HG02798 (cell line): ENCODE data around the gene FXYD6.

ENCODE experiments used
- ATAC-seq: cut with Tn5 transposase; IDR thresholded peaks from one replicate; pipeline ENCODE4 v1.9.1; 2021; ENCODE audit warnings: mild to moderate bottlenecking; ENCODE audit not compliant: unreplicated experiment, poor library complexity

The FXYD6 gene

DNA sequence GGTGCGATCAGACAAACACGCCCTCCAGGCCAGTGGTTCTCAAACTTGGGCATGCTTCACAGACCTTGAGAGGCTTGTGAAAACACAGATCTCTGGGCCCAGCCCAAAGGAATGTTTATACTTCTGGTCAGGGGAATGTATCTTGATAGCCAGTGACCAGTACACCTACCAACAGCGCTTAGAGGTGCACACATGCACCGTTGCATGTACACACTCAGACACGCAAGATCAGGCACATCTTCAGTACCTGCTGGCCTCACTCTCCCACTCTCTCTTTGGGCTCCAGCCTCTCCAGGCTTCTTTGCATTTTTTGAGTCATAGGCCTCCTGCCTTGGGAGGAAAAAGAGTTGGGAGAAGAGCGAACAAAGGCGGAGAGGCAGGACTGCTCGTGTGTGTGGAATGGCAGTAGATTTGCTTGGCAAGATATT is 11.7 kb upstream of the FXYD6 start:
- no peak for ATAC-seq

DNA sequence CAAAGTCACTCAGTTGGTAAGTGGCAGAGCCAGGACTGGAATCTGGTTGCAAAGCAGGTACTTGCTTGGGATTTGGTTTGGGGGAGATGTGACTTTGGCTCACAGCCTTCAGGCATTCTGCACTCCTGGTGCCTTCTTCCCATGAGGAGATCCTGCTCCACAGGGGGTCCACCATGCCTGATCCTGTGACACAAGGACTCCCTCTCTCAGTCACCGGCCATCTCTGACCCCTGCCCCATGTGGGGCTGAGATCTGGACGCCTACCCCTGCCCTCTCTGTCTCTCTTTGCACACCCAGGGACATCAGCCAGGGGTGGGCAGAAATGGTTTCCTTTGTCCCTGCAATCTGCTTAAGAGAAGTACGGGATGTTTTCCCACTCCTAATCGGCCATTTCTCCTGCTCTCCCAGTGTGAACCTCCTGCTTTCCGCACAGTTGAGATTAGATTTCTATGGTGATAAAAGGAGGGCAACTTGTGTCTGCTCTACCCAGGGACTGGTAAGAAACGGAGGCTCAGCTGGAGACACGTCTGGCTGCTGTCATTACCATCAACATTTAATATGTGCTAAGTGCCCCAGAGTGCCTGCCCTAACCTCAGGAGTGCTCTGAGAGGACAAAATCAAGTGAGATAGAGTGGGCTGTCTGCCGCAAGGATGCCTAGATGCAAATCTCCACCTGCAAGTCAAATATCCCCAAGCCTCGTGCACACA is 11.1 kb upstream of the FXYD6 start:
- ATAC-seq, result no peak

DNA sequence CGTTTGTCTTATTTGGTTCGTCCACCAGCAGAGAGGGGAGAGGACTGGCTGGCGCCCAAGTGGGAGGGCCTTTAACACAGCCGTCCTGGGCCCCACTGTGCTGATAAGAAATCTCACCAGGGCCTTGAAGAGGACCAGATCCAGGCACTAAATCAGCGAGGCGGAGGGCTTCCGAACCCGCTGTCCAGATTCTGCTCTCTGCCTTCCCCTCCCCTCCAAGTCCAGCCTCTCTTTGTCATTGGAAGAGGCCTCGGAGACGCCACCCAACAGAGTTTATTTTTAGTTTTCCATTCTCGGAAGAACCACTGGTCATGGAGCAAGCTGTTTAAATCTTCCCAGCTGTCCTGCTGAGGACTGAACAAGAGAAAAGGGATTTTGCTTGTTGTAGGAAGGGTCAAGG is 9.3 kb upstream of the FXYD6 start:
- ATAC-seq, result no peak

DNA sequence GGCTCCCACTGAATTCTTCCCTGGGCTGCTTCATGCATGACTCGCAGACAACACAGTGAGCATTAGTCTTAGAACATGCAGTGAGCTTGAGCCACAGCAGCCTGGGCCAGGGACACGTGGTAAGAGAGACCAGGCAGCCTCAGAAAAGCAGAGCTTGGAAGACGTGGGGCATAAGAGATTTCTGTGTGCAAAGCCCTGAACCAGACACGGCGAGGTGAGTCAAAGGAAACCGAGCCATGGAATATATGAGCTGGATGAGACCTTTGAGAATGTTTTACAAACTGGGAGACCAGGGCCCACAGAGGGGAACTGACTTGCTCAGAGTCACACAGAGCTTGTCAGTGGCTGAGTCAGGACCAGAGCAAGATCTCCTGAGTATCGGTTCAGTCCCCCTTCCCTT is 8.5 kb upstream of the FXYD6 start:
- no peak for ATAC-seq

DNA sequence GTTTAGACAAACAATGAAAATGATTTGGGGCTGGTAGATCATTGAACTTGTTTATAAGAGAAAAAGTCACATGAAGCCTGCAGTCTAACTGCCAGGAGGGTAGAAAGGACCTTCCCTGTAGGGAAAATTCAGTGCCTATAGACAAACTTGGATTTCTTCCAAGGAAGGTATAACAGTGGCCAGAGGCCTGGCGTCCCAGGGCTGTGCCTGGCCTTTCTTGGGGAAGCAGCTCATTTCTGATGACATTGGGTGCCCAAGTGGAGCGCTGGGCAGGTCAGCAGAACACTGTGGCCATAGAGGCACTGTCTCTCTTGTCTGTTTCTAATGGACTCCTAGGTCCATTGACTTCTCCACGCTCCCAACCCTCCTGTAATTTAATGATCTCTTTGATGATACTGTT is 6.6 kb upstream of the FXYD6 start:
- ATAC-seq, result no peak

DNA sequence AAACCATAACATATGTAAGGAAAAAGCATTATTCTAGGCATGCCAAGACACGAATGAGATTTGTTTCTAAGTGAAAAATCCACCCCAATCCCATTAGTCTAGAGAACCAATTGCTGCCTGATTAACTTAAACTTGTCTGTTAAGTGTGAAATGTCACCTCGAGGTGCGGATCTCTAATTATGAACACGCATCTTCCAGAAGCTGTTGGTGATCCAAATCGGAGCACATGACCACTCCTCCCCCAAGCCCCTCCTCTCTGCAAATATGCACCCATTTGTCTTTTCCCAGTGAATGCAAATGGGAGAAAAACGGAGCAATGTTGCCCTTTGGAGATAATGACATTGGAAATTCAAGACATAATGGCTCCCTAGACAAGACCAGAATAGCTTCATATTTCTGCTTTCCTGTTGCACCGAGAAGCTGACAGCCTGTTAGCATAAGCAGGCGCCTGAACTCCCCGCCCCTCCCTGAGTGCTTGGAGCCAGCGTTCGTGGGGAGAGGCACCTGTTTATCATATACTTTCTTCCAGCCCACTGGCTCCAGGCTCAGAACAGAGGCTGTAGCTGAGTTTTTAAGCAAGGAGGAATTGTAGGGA is 6.0 kb upstream of the FXYD6 start:
- no peak for ATAC-seq

DNA sequence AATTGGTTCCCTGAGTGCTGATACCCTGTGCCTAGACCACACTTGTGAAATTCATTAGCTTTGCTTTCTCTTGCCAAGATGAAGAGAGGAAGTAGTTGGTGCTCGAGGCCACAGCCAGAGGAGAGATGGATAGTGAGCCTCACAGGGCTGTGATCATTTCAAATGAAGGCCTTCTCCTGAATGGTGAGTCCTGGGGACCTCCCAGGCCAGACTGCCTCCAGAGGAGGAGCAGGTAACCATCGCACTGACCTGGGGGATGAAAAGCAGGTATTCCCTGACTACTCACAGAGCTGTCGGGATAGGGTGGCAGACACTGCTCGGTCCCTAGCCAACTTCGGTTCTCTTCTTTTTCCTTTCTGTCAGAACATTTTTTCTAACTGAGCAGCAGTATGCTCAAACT is 4.8 kb upstream of the FXYD6 start:
- no peak for ATAC-seq

DNA sequence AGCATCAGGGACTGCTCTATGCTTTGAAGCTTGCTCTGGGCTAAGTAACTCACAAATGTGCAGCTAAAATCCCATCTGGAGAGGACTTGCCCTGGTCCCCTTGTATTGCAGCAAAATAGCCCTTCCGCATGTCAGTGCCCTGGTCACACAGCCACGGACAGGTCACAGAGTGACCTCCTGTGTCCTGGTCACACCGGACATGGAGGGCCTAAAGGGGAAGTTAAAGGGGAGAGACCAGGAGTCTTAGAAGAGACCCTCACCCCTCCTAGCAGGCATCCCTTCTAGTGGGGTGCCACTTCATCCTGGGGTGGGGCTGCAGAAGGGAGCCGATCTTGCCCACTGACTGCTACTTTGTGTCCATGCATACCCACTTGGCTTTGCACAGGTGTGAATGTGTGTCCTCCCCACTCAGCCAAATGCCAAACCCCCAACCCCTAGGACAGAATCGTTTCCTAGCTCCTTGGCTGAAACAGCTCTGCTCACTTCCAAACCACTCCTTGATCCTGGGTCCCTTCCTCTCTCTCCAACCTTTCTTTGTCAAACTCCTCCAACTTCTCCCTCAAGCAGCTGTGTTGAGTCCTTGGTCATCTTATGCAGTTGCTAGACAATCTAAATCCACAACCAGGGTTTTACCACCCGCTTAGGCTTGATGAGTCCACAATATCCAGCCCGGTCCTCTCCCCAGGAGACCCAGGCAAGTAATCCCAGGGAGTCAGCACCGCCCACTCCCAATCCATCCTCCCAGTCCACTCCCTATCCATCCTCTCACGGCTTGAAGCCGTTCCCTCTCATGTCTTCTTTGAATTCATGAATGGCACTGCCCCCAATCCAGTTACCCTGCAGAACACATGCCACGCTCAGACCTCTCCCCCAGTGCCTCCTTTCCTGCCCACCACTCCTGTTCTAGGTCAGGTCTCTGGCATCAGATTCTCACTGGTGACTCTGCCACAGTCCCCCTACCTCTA is 3.3 kb upstream of the FXYD6 start:
- no peak for ATAC-seq

DNA sequence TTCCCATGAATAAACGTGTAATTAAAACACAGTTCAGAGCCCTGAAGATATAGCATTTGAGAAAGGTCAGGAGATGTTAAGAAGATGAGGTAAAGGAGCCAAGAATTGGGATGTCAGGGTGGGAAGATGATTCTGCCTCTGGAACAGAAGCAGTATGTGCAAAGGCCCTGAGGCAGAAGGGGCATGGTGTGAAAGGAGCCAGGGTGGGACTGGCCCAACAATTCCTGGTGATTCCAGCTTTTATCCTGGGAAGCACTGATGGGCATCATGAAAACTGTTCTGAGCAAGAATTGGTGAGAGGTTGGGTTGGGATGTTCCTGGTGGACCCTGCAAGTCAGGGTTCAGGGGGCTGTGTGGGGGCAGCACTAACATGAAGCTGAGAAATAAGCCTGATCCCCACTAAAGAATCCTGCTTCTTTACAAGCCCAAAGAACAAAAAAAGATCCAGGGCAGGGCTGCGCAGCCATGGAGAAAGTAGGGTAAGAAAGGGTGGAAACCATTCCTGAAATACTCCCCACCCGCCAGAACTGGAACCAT is 2.5 kb upstream of the FXYD6 start:
- no peak for ATAC-seq

DNA sequence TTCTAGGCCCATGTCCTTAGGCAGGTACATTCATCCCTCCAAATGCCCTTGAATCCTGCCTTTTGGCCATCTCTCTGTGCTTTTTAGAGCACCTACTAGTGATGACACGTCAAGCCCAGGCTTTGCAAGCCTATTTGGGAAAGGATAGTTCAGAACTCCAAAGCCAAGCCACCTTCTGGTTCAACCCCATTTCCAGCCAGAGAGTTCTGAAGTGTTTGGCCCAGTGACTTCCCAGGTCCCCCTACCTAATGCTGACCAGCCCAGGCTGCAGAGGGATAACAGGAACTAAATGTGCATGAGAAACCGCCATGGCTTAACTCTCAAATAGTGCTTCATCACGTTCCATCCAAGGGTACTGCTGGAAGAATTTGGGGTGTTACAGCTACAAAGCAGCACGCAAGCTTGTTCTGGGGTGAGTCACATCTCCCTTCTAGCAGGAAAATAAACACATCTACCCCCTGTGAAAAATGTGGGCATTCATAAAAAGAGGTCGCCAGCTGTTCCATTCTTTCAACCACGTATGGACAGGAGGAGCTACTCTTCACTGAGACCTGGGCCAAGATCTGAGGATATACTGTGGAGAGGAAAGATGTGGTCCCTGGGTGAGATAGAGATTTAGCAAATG is 2.0 kb upstream of the FXYD6 start:
- no peak for ATAC-seq

DNA sequence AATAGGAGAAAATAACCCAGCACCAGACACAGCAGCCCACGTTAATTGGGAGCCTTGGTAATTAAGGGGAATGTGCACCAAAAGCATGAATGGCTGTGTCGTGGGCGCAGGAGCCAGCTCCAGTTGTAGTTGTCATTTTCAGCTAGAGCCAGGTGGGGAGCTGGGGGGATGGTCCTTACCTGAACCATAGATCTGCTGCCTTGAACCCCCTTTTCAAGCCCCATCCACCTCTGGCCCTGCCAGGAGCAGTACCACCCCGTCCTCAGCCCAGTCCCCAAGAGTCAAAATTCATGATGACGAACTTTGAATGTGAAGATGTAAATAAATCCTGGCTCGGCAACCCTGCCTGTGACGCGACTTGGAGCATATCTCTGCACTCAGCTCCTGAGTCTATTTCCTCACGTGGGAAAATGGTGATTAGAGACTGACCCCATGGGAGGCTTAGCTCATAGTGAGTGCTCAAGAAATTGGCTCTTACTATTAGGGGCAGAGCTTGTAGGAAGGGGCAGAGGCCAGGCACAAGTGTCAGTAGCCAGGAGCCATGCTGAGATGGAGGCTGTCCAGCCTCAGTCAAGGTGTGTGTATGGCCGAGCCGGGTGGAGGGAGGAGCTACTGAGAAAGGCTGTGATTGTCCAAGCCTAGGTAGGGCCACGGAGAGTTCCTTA is 794 bp upstream of the FXYD6 start:
- ATAC-seq, result no peak

DNA sequence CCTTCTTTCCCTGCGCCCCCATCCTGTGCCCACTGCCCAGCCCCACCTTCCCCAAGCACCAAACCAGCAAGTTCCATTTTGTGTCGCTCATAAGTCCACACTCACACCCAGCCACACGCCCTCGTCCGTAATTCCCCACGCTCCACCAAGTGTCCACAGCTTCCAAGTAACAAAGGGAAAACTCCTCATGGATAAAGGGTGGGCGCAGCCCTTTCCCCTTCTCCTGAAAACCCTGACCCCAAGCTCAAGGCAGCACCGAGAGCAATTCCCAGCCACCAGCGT is 458 bp downstream of the FXYD6 start:
- no peak for ATAC-seq

DNA sequence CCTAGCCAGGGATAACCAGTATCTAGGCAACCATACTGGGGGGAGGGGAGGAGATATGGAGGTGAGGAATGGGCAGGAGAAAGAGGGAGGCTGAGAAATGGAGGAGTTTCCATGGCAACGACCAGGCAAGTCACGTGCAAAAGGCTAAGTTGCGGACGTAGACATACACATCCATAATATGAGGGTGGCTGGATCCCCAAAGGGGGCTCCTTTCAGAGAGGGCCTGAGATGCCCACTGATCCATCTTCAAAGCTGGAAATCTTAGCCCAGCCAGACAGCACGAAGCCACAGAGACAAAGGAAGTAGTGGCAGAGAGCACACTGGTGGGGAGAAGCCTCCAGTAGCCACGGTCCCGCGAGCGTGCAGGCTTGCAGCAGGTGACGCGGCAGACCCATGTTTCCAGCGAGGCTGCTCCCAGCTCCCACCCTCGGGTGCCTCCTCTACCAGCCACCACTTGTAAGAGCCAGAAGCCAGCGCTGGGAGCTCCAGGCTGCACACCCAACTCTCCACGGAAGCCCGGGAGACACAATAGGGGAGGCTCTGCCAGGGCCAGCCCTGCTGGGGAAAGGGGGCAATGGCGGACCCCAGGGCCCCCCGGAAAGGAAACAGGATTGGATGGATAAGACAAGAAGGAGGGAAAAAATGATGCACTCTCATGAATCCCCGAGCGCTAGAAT is 938 bp downstream of the FXYD6 start:
- no peak for ATAC-seq

DNA sequence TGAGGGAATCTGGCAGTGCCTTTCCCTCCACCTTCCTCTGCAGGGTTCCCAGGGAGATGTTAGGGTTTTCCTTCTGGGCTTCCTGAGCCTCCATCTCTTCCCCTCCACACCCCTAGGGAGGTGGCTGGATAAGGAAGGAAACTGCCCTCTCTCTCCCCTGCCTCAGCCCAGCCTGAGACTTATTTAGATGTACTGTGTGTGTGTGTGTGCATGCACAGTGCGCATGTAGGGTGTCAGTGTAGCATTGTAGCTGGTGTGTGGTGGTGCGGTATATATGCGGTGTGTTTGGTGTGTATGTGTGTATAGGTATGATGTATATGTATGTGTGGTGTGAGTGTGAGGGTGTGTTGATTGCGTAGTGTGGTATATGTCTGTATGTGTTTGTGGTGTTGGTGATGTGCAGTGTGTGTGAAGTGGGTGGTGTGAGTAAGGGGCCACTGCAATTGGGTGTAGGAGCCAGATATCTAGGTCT is 1.5 kb downstream of the FXYD6 start:
- ATAC-seq, result no peak

DNA sequence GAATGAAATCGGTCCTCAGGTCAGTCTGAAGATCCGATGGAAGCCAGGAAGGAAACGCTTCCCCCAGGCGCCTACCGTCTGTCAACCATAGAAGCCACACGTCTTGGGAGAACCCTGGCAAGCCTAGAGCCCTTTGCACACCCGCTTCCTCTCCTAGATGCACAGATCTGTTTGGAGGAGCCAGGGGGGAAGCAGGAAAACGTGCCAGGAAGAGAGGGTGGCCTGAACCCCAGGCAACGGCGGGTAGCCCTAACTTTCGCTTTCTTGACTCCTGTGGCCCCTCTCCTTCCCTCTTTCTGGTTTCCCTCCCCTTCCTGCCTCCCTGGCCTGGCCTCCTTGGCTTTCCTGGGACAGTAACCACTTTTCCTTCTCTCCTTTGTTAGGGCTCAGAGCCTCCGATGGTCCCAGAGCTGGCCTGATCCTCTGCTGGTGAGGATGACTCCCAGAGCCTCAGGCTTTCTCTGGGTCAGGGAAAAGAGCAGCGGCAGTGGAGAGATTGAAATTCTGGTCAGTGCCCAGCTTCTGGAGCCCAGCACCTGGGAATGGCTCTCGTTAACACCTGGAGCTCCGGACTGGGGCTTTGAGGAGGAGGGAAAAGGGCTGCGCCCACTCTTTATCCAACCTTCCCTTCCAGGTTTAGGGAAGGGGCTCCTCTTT is 2.1 kb downstream of the FXYD6 start:
- no peak for ATAC-seq

DNA sequence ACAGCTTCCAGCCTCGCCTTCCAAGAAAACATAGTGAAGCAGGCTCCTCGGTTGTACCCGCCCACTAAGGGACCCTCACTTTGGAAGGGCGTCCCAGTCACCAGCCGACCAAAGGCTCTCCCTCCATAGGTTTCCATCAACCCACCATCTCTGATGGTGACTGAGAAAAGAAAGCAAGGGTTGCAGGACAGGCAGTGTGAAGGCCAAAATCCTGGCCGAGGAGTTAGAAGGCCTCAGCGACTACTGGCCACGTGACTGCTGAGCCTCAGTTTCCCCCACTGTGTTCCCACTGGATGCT is 2.7 kb downstream of the FXYD6 start:
- no peak for ATAC-seq

DNA sequence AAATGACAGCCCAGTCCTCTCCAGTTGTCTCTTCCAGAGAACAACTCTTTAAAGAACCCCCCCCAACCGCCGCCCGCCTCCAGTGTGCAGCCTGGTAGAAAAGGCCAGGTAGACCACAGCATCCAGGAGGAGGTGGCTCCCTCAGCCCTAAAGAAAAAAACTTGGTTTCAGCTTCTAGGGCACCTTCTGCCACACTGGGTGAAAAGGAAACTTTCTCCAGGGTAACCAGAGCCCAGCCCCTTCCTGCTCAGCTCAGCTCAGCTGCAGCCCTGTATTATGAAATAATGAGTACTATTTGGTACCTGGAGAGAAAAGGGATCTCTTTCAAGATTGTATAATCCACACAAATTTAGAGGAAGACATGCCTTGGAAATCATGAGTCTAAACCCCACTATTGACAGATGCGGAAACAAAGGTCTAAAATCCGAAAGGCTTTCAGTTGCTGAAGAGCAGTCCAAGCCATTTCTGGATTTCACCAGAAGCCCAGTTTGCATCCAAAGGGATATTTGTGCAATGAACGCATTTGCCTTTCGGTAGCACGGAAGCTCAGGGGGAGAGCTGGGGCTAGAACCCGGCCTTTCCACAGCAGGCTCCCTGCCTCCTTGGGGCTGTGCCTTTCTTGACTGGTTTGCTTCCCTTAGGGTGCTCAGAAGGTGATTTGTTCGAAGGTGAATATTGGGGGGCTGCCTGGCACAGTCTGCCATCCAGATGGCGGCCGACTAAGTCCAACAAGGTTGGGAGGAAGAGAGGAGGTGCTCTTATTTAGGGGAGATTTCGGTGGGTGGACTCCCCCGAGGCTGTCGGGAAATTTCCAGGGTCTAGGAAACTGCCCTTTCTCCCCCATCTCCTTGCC is 3.3 kb downstream of the FXYD6 start:
- no peak for ATAC-seq

DNA sequence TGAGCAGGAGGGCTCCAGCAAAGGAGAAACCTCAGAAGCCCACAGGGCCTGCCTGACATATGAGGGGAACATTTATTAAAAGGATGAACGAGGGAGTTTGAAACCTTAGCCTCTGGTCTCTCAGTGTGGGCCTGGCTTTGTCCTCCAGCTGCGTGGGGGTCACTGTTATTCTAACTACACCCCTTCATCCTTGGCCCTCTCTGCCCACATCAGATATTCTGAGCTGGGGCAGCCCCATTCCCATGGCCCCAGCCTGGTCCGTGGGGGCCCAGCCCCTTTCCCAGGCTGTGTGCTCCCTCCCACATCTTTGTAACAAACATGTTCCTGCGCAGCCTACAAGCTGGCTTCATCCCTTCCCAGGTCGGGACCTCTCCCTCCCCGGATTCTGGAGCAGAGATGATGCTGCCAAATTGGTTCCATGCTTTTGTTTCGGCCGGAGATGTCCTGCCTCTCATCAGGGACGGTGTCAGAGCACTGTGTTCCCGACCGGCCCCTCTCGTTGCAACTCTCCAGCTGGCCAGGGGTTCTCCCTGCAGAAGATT is 4.0 kb downstream of the FXYD6 start:
- ATAC-seq, result no peak
